K562 (cell line): ENCODE data around the gene GPR108. TPM values are rescaled to one million over a fixed set of nuclear protein-coding genes. Genes with fewer than 3 reads are reported as not detected.

Source experiments
- BRD9 ChIP-seq: fragments of 450-650 bp; IDR thresholded peaks from 2 replicates; pipeline ENCODE4 v1.6.1; 2018; ENCODE audit warnings: low read depth; ENCODE audit not compliant: partially characterized antibody
- COPS2 ChIP-seq: fragments of 450-650 bp; conservative IDR thresholded peaks from 2 replicates; pipeline ENCODE4 v1.6.1; 2016; ENCODE audit warnings: mild to moderate bottlenecking, moderate library complexity
- DNMT1 ChIP-seq: fragments of 450-650 bp; IDR thresholded peaks from 2 replicates; pipeline ENCODE4 v1.6.1; 2016; ENCODE audit warnings: antibody characterized with exemption, mild to moderate bottlenecking
- EWSR1 ChIP-seq: fragments of 450-650 bp; IDR thresholded peaks from 2 replicates; pipeline ENCODE4 v1.6.1; 2018; ENCODE audit warnings: borderline replicate concordance, mild to moderate bottlenecking, low read depth, moderate library complexity; ENCODE audit not compliant: partially characterized antibody
- FOXA3 ChIP-seq, 2 experiments: fragments of 450-650 bp in 1 of 2; sonication (generic) in 1 of 2; formaldehyde crosslinking; IDR thresholded peaks in 1 of 2; conservative IDR thresholded peaks in 1 of 2; 2 replicates each; pipeline versions ENCODE4 v1.4.0 to v1.8.0; 2020 to 2022; ENCODE audit warnings: mild to moderate bottlenecking in 2 of 2, missing genetic modification reagents in 1 of 2
- HDAC1 ChIP-seq, 2 experiments: fragments of 450-650 bp; IDR thresholded peaks; 2 replicates each; pipeline ENCODE4 v1.6.1; 2016 to 2017; ENCODE audit warnings: inconsistent platforms in 1 of 2, mild to moderate bottlenecking in 1 of 2, moderate library complexity in 1 of 2
- KDM1A ChIP-seq, 2 experiments: fragments of 450-650 bp; IDR thresholded peaks; 2 replicates each; pipeline ENCODE4 v1.6.1; 2016; ENCODE audit warnings: mild to moderate bottlenecking in 2 of 2
- MCM5 ChIP-seq: fragments of 450-650 bp; IDR thresholded peaks from 2 replicates; pipeline ENCODE4 v1.6.1; 2016; ENCODE audit warnings: low read depth
- MYBL2 ChIP-seq, 2 experiments: fragments of 450-650 bp in 1 of 2; sonication (generic) in 1 of 2; formaldehyde crosslinking in 1 of 2; IDR thresholded peaks; 2 replicates each; pipeline versions ENCODE4 v1.6.1 to v1.8.1; 2017 to 2022; ENCODE audit warnings: borderline replicate concordance in 1 of 2, inconsistent platforms in 1 of 2, low read depth in 1 of 2, mild to moderate bottlenecking in 1 of 2, missing genetic modification reagents in 1 of 2, moderate library complexity in 1 of 2
- PHF21A ChIP-seq: fragments of 450-650 bp; IDR thresholded peaks from 2 replicates; pipeline ENCODE4 v1.6.1; 2017; ENCODE audit warnings: low read depth, borderline replicate concordance
- PRPF4 ChIP-seq: fragments of 200-400 bp; formaldehyde crosslinking; IDR thresholded peaks from one replicate; pipeline ENCODE4 v1.6.1; 2017; ENCODE audit warnings: low read length, low read depth, mild to moderate bottlenecking; ENCODE audit not compliant: insufficient read depth, poor library complexity, severe bottlenecking
- ZFPM2 ChIP-seq: fragments of 250-450 bp; sonication (Bioruptor Pico); IDR thresholded peaks from 2 replicates; pipeline ENCODE4 v1.5.1; 2022; ENCODE audit warnings: mild to moderate bottlenecking
- ZNF445 ChIP-seq: fragments of 250-450 bp; sonication (Bioruptor Pico); IDR thresholded peaks from 2 replicates; pipeline ENCODE4 v1.4.0; 2020; ENCODE audit warnings: low read depth, mild to moderate bottlenecking, moderate library complexity
- polyA plus RNA-seq, 8 experiments: library from polyadenylated mRNA; depleted of rRNA in 4 of 8; stranded (reverse) in 5 of 8; unstranded in 3 of 8; fragments of >200 nt; fragmentation: Nextera tagmentation in 2 of 8; fragmentation: Illumina TruSeq in 1 of 8; extraction: Ambion mirVana in 2 of 8; extraction: Trizol in 1 of 8; gene quantifications; 2 replicates each; pipeline versions ENCODE4 v1.2.1 to v1.2.3, GENCODE V29; 2011 to 2014; ENCODE audit warnings: inconsistent platforms in 1 of 8, missing spikeins in 1 of 8
- total RNA-seq, 7 experiments: library from RNA; depleted of rRNA in 6 of 7; stranded (reverse); fragments of >200 nt in 6 of 7; fragmentation: Illumina TruSeq in 2 of 7; extraction: Trizol in 2 of 7; gene quantifications; 2 replicates each; pipeline versions ENCODE4 v1.2.1 to v1.2.3, GENCODE V29; 2011 to 2021; ENCODE audit warnings: low replicate concordance in 1 of 7
- TF ChIP-seq, protein P1 (sequence below): conservative IDR thresholded peaks from 2 replicates; pipeline ENCODE4 v1.6.1; 2011; ENCODE audit warnings: low read depth, mild to moderate bottlenecking, low read length; ENCODE audit not compliant: control insufficient read depth
- TF ChIP-seq, protein P2 (sequence below): fragments of 250-450 bp; sonication (Bioruptor Pico); IDR thresholded peaks from 2 replicates; pipeline ENCODE4 v1.8.0; 2022; ENCODE audit warnings: moderate library complexity, mild to moderate bottlenecking, inconsistent platforms
- TF ChIP-seq, protein P3 (sequence below), 2 experiments: fragments of 450-650 bp in 1 of 2; IDR thresholded peaks; 2 replicates each; pipeline ENCODE4 v1.6.1; 2011 to 2017; ENCODE audit warnings: low read depth in 2 of 2, antibody characterized with exemption in 1 of 2, borderline replicate concordance in 1 of 2, low read length in 1 of 2, mild to moderate bottlenecking in 1 of 2, mixed read lengths in 1 of 2; ENCODE audit not compliant: control insufficient read depth in 1 of 2
- TF ChIP-seq, protein P4 (sequence below): fragments of 200-400 bp; formaldehyde crosslinking; IDR thresholded peaks from 2 replicates; pipeline ENCODE4 v1.6.1; 2017; ENCODE audit warnings: mild to moderate bottlenecking, low read depth, low read length, moderate library complexity

GPR108 gene
- total and polyA plus RNA-seq, 9 of the 15 experiments (the other 6 are each of a cell fraction or from before 2014, with no cell fraction given): 2.4 to 33.2 (median 24.4) TPM

DNA sequence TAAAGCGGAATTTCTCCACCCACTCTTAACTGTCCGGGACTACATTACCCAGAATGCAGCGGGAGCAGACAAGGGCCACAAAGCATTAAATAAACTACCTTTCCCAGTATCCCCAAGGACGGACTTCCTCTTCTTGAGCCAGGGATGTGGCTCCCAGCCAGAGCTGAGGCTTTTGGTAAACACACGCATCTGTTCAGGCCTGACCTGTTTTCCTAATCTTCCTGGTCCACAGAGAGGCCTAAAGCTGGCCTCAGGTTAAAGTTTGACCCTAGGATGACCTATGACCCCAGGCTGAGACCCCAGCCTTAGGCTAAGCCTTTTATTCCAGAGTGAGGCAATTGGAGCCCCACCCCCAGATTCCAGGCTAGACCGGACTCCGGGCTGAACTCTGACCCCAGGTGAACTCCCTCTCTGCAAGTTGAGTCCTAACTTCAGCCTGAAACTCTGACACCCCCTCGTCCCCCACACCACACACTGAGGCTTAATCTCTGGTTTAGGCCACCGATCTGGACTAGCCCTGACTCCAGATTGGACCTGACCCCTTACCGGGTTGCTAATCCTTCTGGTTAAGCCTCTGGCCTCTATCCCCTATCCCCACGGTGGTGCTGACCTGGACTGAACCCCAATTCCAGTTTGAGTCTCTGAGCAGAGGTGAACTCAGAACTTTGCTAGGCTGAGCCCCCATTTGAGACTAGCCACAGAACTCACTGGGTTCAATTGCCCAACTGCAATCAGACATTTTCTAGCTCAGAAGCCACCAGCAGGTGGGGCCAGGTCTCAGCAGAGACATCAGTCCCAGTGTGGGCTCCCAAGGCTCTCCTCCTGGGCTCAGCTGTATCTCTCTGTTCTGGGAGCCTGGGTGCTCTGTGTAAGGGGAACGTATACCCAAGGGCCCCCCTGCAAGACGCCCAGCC lies 750 bp upstream of the GPR108 start (continued):
- TF ChIP-seq MCM5 (no peak), DNMT1 (no peak), PHF21A (no peak), HDAC1 (IDR thresholded peaks at IDR 0.05) (no peak; a peak in 1 of 4 replicates), COPS2 (no peak), EWSR1 (no peak), BRD9 (peak; percentile 74), KDM1A (IDR thresholded peaks at IDR 0.05) (peak; percentile 34 to 55; a peak in 2 of 4 replicates), PRPF4 (no peak), FOXA3 (CRISPR knock-in tag; conservative IDR thresholded peaks at IDR 0.05 in 1 of 2, IDR thresholded peaks at IDR 0.05 in 1 of 2) (peak; percentile 65 to 89), ZNF445 (CRISPR knock-in tag) (peak; percentile 37; the same call in 1 of the 2 replicates), ZFPM2 (CRISPR knock-in tag) (no peak), MYBL2 (IDR thresholded peaks at IDR 0.05; ENCODE audit: low read depth) (no peak), MYBL2 (CRISPR knock-in tag; IDR thresholded peaks at IDR 0.05; ENCODE audit: borderline replicate concordance) (no peak)
- TF ChIP-seq, protein P1, sequence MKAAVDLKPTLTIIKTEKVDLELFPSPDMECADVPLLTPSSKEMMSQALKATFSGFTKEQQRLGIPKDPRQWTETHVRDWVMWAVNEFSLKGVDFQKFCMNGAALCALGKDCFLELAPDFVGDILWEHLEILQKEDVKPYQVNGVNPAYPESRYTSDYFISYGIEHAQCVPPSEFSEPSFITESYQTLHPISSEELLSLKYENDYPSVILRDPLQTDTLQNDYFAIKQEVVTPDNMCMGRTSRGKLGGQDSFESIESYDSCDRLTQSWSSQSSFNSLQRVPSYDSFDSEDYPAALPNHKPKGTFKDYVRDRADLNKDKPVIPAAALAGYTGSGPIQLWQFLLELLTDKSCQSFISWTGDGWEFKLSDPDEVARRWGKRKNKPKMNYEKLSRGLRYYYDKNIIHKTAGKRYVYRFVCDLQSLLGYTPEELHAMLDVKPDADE: peak; percentile 99; the same call in 1 of the 2 replicates
- TF ChIP-seq, protein P2, sequence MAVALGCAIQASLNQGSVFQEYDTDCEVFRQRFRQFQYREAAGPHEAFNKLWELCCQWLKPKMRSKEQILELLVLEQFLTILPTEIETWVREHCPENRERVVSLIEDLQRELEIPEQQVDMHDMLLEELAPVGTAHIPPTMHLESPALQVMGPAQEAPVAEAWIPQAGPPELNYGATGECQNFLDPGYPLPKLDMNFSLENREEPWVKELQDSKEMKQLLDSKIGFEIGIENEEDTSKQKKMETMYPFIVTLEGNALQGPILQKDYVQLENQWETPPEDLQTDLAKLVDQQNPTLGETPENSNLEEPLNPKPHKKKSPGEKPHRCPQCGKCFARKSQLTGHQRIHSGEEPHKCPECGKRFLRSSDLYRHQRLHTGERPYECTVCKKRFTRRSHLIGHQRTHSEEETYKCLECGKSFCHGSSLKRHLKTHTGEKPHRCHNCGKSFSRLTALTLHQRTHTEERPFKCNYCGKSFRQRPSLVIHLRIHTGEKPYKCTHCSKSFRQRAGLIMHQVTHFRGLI (CRISPR knock-in tag): no peak
- TF ChIP-seq, protein P3, sequence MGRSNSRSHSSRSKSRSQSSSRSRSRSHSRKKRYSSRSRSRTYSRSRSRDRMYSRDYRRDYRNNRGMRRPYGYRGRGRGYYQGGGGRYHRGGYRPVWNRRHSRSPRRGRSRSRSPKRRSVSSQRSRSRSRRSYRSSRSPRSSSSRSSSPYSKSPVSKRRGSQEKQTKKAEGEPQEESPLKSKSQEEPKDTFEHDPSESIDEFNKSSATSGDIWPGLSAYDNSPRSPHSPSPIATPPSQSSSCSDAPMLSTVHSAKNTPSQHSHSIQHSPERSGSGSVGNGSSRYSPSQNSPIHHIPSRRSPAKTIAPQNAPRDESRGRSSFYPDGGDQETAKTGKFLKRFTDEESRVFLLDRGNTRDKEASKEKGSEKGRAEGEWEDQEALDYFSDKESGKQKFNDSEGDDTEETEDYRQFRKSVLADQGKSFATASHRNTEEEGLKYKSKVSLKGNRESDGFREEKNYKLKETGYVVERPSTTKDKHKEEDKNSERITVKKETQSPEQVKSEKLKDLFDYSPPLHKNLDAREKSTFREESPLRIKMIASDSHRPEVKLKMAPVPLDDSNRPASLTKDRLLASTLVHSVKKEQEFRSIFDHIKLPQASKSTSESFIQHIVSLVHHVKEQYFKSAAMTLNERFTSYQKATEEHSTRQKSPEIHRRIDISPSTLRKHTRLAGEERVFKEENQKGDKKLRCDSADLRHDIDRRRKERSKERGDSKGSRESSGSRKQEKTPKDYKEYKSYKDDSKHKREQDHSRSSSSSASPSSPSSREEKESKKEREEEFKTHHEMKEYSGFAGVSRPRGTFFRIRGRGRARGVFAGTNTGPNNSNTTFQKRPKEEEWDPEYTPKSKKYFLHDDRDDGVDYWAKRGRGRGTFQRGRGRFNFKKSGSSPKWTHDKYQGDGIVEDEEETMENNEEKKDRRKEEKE (IDR thresholded peaks at IDR 0.05; ENCODE audit: borderline replicate concordance in 1 of 2, control insufficient read depth in 1 of 2, low read depth in 2 of 2, low read length in 1 of 2): no peak
- TF ChIP-seq, protein P4, sequence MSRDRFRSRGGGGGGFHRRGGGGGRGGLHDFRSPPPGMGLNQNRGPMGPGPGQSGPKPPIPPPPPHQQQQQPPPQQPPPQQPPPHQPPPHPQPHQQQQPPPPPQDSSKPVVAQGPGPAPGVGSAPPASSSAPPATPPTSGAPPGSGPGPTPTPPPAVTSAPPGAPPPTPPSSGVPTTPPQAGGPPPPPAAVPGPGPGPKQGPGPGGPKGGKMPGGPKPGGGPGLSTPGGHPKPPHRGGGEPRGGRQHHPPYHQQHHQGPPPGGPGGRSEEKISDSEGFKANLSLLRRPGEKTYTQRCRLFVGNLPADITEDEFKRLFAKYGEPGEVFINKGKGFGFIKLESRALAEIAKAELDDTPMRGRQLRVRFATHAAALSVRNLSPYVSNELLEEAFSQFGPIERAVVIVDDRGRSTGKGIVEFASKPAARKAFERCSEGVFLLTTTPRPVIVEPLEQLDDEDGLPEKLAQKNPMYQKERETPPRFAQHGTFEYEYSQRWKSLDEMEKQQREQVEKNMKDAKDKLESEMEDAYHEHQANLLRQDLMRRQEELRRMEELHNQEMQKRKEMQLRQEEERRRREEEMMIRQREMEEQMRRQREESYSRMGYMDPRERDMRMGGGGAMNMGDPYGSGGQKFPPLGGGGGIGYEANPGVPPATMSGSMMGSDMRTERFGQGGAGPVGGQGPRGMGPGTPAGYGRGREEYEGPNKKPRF: no peak
